IMR-90 (cell line): ENCODE data around the gene COG2. TPM values are rescaled to one million over a fixed set of nuclear protein-coding genes. Genes with fewer than 3 reads are reported as not detected.
A peak's percentile ranks its signal among the peaks of the same experiment; 100 is the strongest.

Source experiments
- ATAC-seq: fragments of 200-7000 bp; cut with Tn5 transposase; 2 replicates; pipeline ENCODE4 v1.9.1; 2020; ENCODE audit warnings: low read depth, mild to moderate bottlenecking, moderate library complexity
- BruUV-seq: library from RNA; stranded (reverse); fragments of 400-500 nt; replicated peaks from 2 replicates; lab custom pipeline; 2021; lab: Mats Ljungman, UMichigan
- CTCF ChIA-PET: fragments of 300-600 bp; formaldehyde crosslinking; extraction: SDS; loops from one replicate; lab custom pipeline; 2021; ENCODE audit warnings: antibody characterized with exemption; lab: Yijun Ruan, JAX
- POLR2A ChIA-PET: fragments of 300-600 bp; sonication (Branson Sonifier 250); formaldehyde crosslinking; loops from one replicate; lab custom pipeline; 2022; ENCODE audit warnings: antibody characterized with exemption; ENCODE audit not compliant: unreplicated experiment; lab: Charles Lee
- DNase-seq: peaks from one replicate; pipeline ENCODE4 v3.0.0; 2013
- H2AFZ ChIP-seq: replicated peaks from 2 replicates; pipeline ENCODE3; 2013; ENCODE audit warnings: low read length, mild to moderate bottlenecking; ENCODE audit not compliant: poor library complexity
- H2AK5ac ChIP-seq: 2 replicates; pipeline ENCODE4 v1.6.1; 2013; ENCODE audit warnings: low read depth, low read length, inconsistent platforms
- H2AK9ac ChIP-seq: replicated peaks from 2 replicates; pipeline ENCODE3; 2013; ENCODE audit warnings: mild to moderate bottlenecking, low read depth, low read length, moderate library complexity; ENCODE audit not compliant: poor library complexity
- H2BK120ac ChIP-seq: 2 replicates; pipeline ENCODE4 v1.6.1; 2013; ENCODE audit warnings: low read depth, low read length, inconsistent platforms
- H2BK15ac ChIP-seq: 3 replicates; pipeline ENCODE4 v1.6.1; 2013; ENCODE audit warnings: low read depth, low read length, inconsistent platforms
- H2BK20ac ChIP-seq: 2 replicates; pipeline ENCODE4 v1.6.1; 2013; ENCODE audit warnings: low read depth, mild to moderate bottlenecking, inconsistent platforms, low read length, moderate library complexity
- H2BK5ac ChIP-seq: 2 replicates; pipeline ENCODE4 v1.6.1; 2013; ENCODE audit warnings: mild to moderate bottlenecking, low read depth, low read length, inconsistent platforms; ENCODE audit not compliant: poor library complexity, severe bottlenecking
- H3K14ac ChIP-seq: replicated peaks from 2 replicates; pipeline ENCODE4 v1.6.1; 2013; ENCODE audit warnings: low read depth, low read length, inconsistent platforms
- H3K18ac ChIP-seq: 2 replicates; pipeline ENCODE4 v1.6.1; 2013; ENCODE audit warnings: low read depth, low read length, control low read depth
- H3K23ac ChIP-seq: 2 replicates; pipeline ENCODE4 v1.6.1; 2013; ENCODE audit warnings: low read depth, low read length, inconsistent platforms
- H3K27ac ChIP-seq: 2 replicates; pipeline ENCODE4 v1.5.1; 2013; ENCODE audit warnings: mild to moderate bottlenecking, control low read depth, low read length; ENCODE audit not compliant: insufficient read depth
- H3K27me3 ChIP-seq: 2 replicates; pipeline ENCODE4 v1.6.1; 2013; ENCODE audit warnings: low read length; ENCODE audit not compliant: control insufficient read depth, insufficient read depth
- H3K36me3 ChIP-seq: 2 replicates; pipeline ENCODE4 v1.6.1; 2013; ENCODE audit warnings: low read length, mixed read lengths; ENCODE audit not compliant: control insufficient read depth, insufficient read depth
- H3K4ac ChIP-seq: 2 replicates; pipeline ENCODE4 v1.6.1; 2013; ENCODE audit warnings: low read depth, low read length, inconsistent platforms
- H3K4me1 ChIP-seq: 2 replicates; pipeline ENCODE4 v1.6.1; 2013; ENCODE audit warnings: low read length, mixed read lengths; ENCODE audit not compliant: control insufficient read depth, insufficient read depth
- H3K4me2 ChIP-seq: 2 replicates; pipeline ENCODE4 v1.6.1; 2013; ENCODE audit warnings: low read depth, mild to moderate bottlenecking, control low read depth, low read length, moderate library complexity
- H3K4me3 ChIP-seq: 2 replicates; pipeline ENCODE4 v1.5.1; 2013; ENCODE audit warnings: low read depth, mild to moderate bottlenecking, control low read depth, low read length, moderate library complexity; ENCODE audit not compliant: insufficient read depth
- H3K56ac ChIP-seq: 2 replicates; pipeline ENCODE4 v1.6.1; 2013; ENCODE audit warnings: low read length, inconsistent platforms; ENCODE audit not compliant: insufficient read depth; ENCODE audit errors: extremely low read depth
- H3K79me1 ChIP-seq, 2 experiments: 2 replicates each; pipeline ENCODE4 v1.6.1; 2013; ENCODE audit warnings: low read length in 2 of 2, inconsistent platforms in 1 of 2, low read depth in 1 of 2
- H3K9ac ChIP-seq: 2 replicates; pipeline ENCODE4 v1.6.1; 2013; ENCODE audit warnings: low read depth, low read length, control low read depth
- H3K9me1 ChIP-seq: 2 replicates; pipeline ENCODE4 v1.6.1; 2013; ENCODE audit warnings: low read length, inconsistent platforms; ENCODE audit not compliant: insufficient read depth
- H3K9me3 ChIP-seq: 2 replicates; pipeline ENCODE4 v1.6.1; 2013; ENCODE audit warnings: low read length; ENCODE audit not compliant: control insufficient read depth, insufficient read depth
- H4K20me1 ChIP-seq: 2 replicates; pipeline ENCODE4 v1.6.1; 2013; ENCODE audit warnings: low read length, inconsistent platforms; ENCODE audit not compliant: insufficient read depth
- H4K5ac ChIP-seq: 2 replicates; pipeline ENCODE4 v1.6.1; 2013; ENCODE audit warnings: mild to moderate bottlenecking, low read depth, low read length, control low read depth
- H4K8ac ChIP-seq, 2 experiments: 2 replicates each; pipeline ENCODE4 v1.6.1; 2013; ENCODE audit warnings: low read depth in 2 of 2, low read length in 2 of 2, control low read depth in 1 of 2, inconsistent platforms in 1 of 2
- H4K91ac ChIP-seq: 2 replicates; pipeline ENCODE4 v1.6.1; 2013; ENCODE audit warnings: low read depth, low read length, inconsistent platforms; ENCODE audit not compliant: insufficient read depth
- BHLHE40 ChIP-seq: fragments of 150-350 bp; IDR thresholded peaks from 2 replicates; pipeline ENCODE4 v1.6.1; 2016; ENCODE audit warnings: mild to moderate bottlenecking, low read depth, low read length
- CEBPB ChIP-seq: IDR thresholded peaks from 2 replicates; pipeline ENCODE4 v1.6.1; 2012; ENCODE audit warnings: low read depth, low read length, improper control_type of control experiment
- CHD1 ChIP-seq: IDR thresholded peaks from 2 replicates; pipeline ENCODE4 v1.6.1; 2012; ENCODE audit warnings: low read depth, low read length, improper control_type of control experiment
- CTCF ChIP-seq: conservative IDR thresholded peaks from 2 replicates; pipeline ENCODE4 v1.5.1; 2012; ENCODE audit warnings: mild to moderate bottlenecking, low read depth, low read length, improper control_type of control experiment
- ELK1 ChIP-seq: fragments of 150-350 bp; IDR thresholded peaks from 2 replicates; pipeline ENCODE4 v1.6.1; 2016; ENCODE audit warnings: low read depth, mild to moderate bottlenecking, low read length, moderate library complexity, borderline replicate concordance
- MAFK ChIP-seq: IDR thresholded peaks from 2 replicates; pipeline ENCODE4 v1.6.1; 2012; ENCODE audit warnings: low read depth, low read length, improper control_type of control experiment
- MAZ ChIP-seq: IDR thresholded peaks from 2 replicates; pipeline ENCODE4 v1.6.1; 2012; ENCODE audit warnings: low read depth, mild to moderate bottlenecking, low read length, improper control_type of control experiment, moderate library complexity, borderline replicate concordance
- MXI1 ChIP-seq: IDR thresholded peaks from 2 replicates; pipeline ENCODE4 v1.6.1; 2012; ENCODE audit warnings: low read depth, mild to moderate bottlenecking, low read length, moderate library complexity, borderline replicate concordance
- NFE2L2 ChIP-seq: fragments of 150-350 bp; IDR thresholded peaks from 2 replicates; pipeline ENCODE4 v1.6.1; 2016; ENCODE audit warnings: low read depth, mild to moderate bottlenecking, low read length
- POLR2A ChIP-seq: IDR thresholded peaks from 2 replicates; pipeline ENCODE4 v1.6.1; 2012; ENCODE audit warnings: mild to moderate bottlenecking, low read depth, low read length
- RCOR1 ChIP-seq: IDR thresholded peaks from 2 replicates; pipeline ENCODE4 v1.6.1; 2012; ENCODE audit warnings: mild to moderate bottlenecking, low read length, improper control_type of control experiment; ENCODE audit not compliant: insufficient replicate concordance
- RFX5 ChIP-seq: IDR thresholded peaks from 2 replicates; pipeline ENCODE4 v1.8.0; 2012; ENCODE audit warnings: low read depth, mild to moderate bottlenecking, low read length, moderate library complexity
- USF2 ChIP-seq: fragments of 150-350 bp; IDR thresholded peaks from 2 replicates; pipeline ENCODE4 v1.6.1; 2017; ENCODE audit warnings: mild to moderate bottlenecking, antibody characterized with exemption, low read length, low read depth
- WGBS, 2 experiments: methylation state at CpG; one replicate each; pipeline versions ENCODE4 v1.1.5 to v1.1.7; 2013; ENCODE audit warnings: missing lambda C conversion rate in 2 of 2; ENCODE audit not compliant: insufficient read length in 1 of 2; ENCODE audit errors: extremely low coverage in 2 of 2; 5-methylcytosine and 5-hydroxymethylcytosine counted together
- dilution Hi-C: fragments of 300-500 bp; cut with HindIII; formaldehyde crosslinking; loops from one replicate; pipeline ENCODE4 v1.14.3; 2018; ENCODE audit warnings: low sequenced_read_pairs; ENCODE audit not compliant: unreplicated experiment
- in situ Hi-C: fragments of 300-500 bp; cut with MboI; formaldehyde crosslinking; loops from 3 replicates; pipeline ENCODE4 v1.14.3; 2019; ENCODE audit warnings: low sequenced_read_pairs, inconsistent platforms, mixed read lengths
- intact Hi-C: fragments of 100-400 bp; cut with micrococcal nuclease; formaldehyde crosslinking; loops from 2 replicates; pipeline ENCODE4 v1.10.0; 2022
- polyA plus RNA-seq, 3 experiments: library from polyadenylated mRNA; depleted of rRNA; stranded (reverse); fragments of >200 nt; gene quantifications; 2 replicates each; pipeline ENCODE4 v1.2.3, GENCODE V29; 2012; ENCODE audit warnings: low replicate concordance in 1 of 3
- total RNA-seq: library from RNA; depleted of rRNA; stranded (reverse); fragments of >200 nt; gene quantifications from 2 replicates; pipeline ENCODE4 v1.2.3, GENCODE V29; 2012

The COG2 gene
- total and polyA plus RNA-seq, 2 of the 4 experiments (the other 2 are of a cell fraction), result 9.1 to 16.7 TPM

- Histone ChIP-seq H3K18ac (no peak overlapping the region), H4K91ac (no peak overlapping the region), H3K9me3 (no peaks in the 10 kb centered on the region), H4K8ac (no peak overlapping the region), H3K36me3 (no peaks in the 10 kb centered on the region), H2BK20ac (no peak overlapping the region), H2BK120ac (no peak overlapping the region), H3K23ac (no peak overlapping the region), H4K5ac (no peak overlapping the region), H3K27ac (no peak overlapping the region), H3K4me2 (no peak overlapping the region), H2BK5ac (no peak overlapping the region), H3K4me1 (no peaks in the 10 kb centered on the region), H2AFZ (peak overlapping the region; percentile 19), H3K9ac (no peak overlapping the region), H2AK5ac (no peak overlapping the region), H3K56ac (no peak overlapping the region), H3K4ac (no peak overlapping the region), H2AK9ac (no peak overlapping the region), H3K79me1 (no peaks in the 10 kb centered on the region), H3K4me3 (no peak overlapping the region), H4K20me1 (no peaks in the 10 kb centered on the region), H3K27me3 (peaks cover 6% of the 10 kb centered on the region), H3K9me1 (no peaks in the 10 kb centered on the region), H3K14ac (no peak overlapping the region), H2BK15ac (no peak overlapping the region)
- ATAC-seq (no peak), DNase-seq (no peak)
- 89% methylated on average over 3 of the region's 8 CpGs; no CpG with 5 or more reads in 1 of the 2 experiments for WGBS, 2 experiments
- TF ChIP-seq RFX5, result no peak
- TF ChIP-seq MAFK, result no peak
- TF ChIP-seq MXI1, result no peak
- no peak for TF ChIP-seq CHD1
- no peak for TF ChIP-seq MAZ
- TF ChIP-seq NFE2L2, result no peak
- TF ChIP-seq POLR2A, result no peak
- TF ChIP-seq ELK1, result no peak
- TF ChIP-seq RCOR1, result no peak
- TF ChIP-seq CTCF, result no peak
- no peak for TF ChIP-seq BHLHE40
- no peak for TF ChIP-seq CEBPB
- no peak for TF ChIP-seq USF2
- intact Hi-C loops, result no loop called here
- in situ Hi-C loops, result no loop called here
- CTCF ChIA-PET, result no interaction called here
- dilution Hi-C loops, result no loop called here
- POLR2A ChIA-PET, result no interaction called here
- no TSS peak for BruUV-seq
Observed at GRCh38 chr1:230703679-230704385, 61.6 kb downstream of the COG2 start.
